Sigmoid colon (tissue), 4 donors: ENCODE results near the gene CAMTA1.

Experiments used
- CTCF ChIP-seq, 4 experiments: fragments of 450-650 bp in 3 of 4; fragments of 200-600 bp in 1 of 4; IDR thresholded peaks; one replicate each; pipeline ENCODE4 v1.5.1; 2016 to 2019; ENCODE audit warnings: antibody characterized with exemption in 4 of 4, mild to moderate bottlenecking in 3 of 4, moderate library complexity in 2 of 4
- EP300 ChIP-seq, 4 donors: sonication (generic); formaldehyde crosslinking; IDR thresholded peaks; one replicate each; pipeline ENCODE4 v1.6.1; 2017; ENCODE audit warnings: antibody characterized with exemption in 4 of 4
- POLR2A ChIP-seq, 2 donors: fragments of 450-650 bp; IDR thresholded peaks; one replicate each; pipeline ENCODE4 v1.6.1; 2016; ENCODE audit warnings: antibody characterized with exemption in 2 of 2, mild to moderate bottlenecking in 2 of 2, moderate library complexity in 2 of 2
- POLR2AphosphoS5 ChIP-seq, 4 donors: sonication (generic); formaldehyde crosslinking; IDR thresholded peaks; one replicate each; pipeline ENCODE4 v1.6.1; 2017; ENCODE audit warnings: antibody characterized with exemption in 4 of 4

GRCh38 chr1:6783936-6784559, 1.2 kb upstream of the CAMTA1 start:
- no peak for TF ChIP-seq CTCF (IDR thresholded peaks at IDR 0.05)
- TF ChIP-seq POLR2A (IDR thresholded peaks at IDR 0.05): peak; percentile 22 to 24
- no peak for TF ChIP-seq EP300 (IDR thresholded peaks at IDR 0.05)
- TF ChIP-seq POLR2AphosphoS5 (IDR thresholded peaks at IDR 0.05): peak in 3 of 4 donors; percentile 3 to 85 (median 49)
